IMR-90 (cell line): Measurements from ENCODE around the gene FAM110A. TPM values are rescaled to one million over a fixed set of nuclear protein-coding genes. Genes with fewer than 3 reads are reported as not detected.

Source experiments
- ATAC-seq: fragments of 200-7000 bp; cut with Tn5 transposase; 2 replicates; pipeline ENCODE4 v1.9.1; 2020; ENCODE audit warnings: low read depth, mild to moderate bottlenecking, moderate library complexity
- BruUV-seq: library from RNA; stranded (reverse); fragments of 400-500 nt; replicated peaks from 2 replicates; lab custom pipeline; 2021; lab: Mats Ljungman, UMichigan
- CTCF ChIA-PET: fragments of 300-600 bp; formaldehyde crosslinking; extraction: SDS; loops from one replicate; lab custom pipeline; 2021; ENCODE audit warnings: antibody characterized with exemption; lab: Yijun Ruan, JAX
- POLR2A ChIA-PET: fragments of 300-600 bp; sonication (Branson Sonifier 250); formaldehyde crosslinking; loops from one replicate; lab custom pipeline; 2022; ENCODE audit warnings: antibody characterized with exemption; ENCODE audit not compliant: unreplicated experiment; lab: Charles Lee
- DNase-seq: peaks from one replicate; pipeline ENCODE4 v3.0.0; 2013
- H2AFZ ChIP-seq: replicated peaks from 2 replicates; pipeline ENCODE3; 2013; ENCODE audit warnings: low read length, mild to moderate bottlenecking; ENCODE audit not compliant: poor library complexity
- H2AK5ac ChIP-seq: 2 replicates; pipeline ENCODE4 v1.6.1; 2013; ENCODE audit warnings: low read depth, low read length, inconsistent platforms
- H2AK9ac ChIP-seq: replicated peaks from 2 replicates; pipeline ENCODE3; 2013; ENCODE audit warnings: mild to moderate bottlenecking, low read depth, low read length, moderate library complexity; ENCODE audit not compliant: poor library complexity
- H2BK120ac ChIP-seq: 2 replicates; pipeline ENCODE4 v1.6.1; 2013; ENCODE audit warnings: low read depth, low read length, inconsistent platforms
- H2BK15ac ChIP-seq: 3 replicates; pipeline ENCODE4 v1.6.1; 2013; ENCODE audit warnings: low read depth, low read length, inconsistent platforms
- H2BK20ac ChIP-seq: 2 replicates; pipeline ENCODE4 v1.6.1; 2013; ENCODE audit warnings: low read depth, mild to moderate bottlenecking, inconsistent platforms, low read length, moderate library complexity
- H2BK5ac ChIP-seq: 2 replicates; pipeline ENCODE4 v1.6.1; 2013; ENCODE audit warnings: mild to moderate bottlenecking, low read depth, low read length, inconsistent platforms; ENCODE audit not compliant: poor library complexity, severe bottlenecking
- H3K14ac ChIP-seq: replicated peaks from 2 replicates; pipeline ENCODE4 v1.6.1; 2013; ENCODE audit warnings: low read depth, low read length, inconsistent platforms
- H3K18ac ChIP-seq: 2 replicates; pipeline ENCODE4 v1.6.1; 2013; ENCODE audit warnings: low read depth, low read length, control low read depth
- H3K23ac ChIP-seq: 2 replicates; pipeline ENCODE4 v1.6.1; 2013; ENCODE audit warnings: low read depth, low read length, inconsistent platforms
- H3K27ac ChIP-seq: 2 replicates; pipeline ENCODE4 v1.5.1; 2013; ENCODE audit warnings: mild to moderate bottlenecking, control low read depth, low read length; ENCODE audit not compliant: insufficient read depth
- H3K27me3 ChIP-seq: 2 replicates; pipeline ENCODE4 v1.6.1; 2013; ENCODE audit warnings: low read length; ENCODE audit not compliant: control insufficient read depth, insufficient read depth
- H3K36me3 ChIP-seq: 2 replicates; pipeline ENCODE4 v1.6.1; 2013; ENCODE audit warnings: low read length, mixed read lengths; ENCODE audit not compliant: control insufficient read depth, insufficient read depth
- H3K4ac ChIP-seq: 2 replicates; pipeline ENCODE4 v1.6.1; 2013; ENCODE audit warnings: low read depth, low read length, inconsistent platforms
- H3K4me1 ChIP-seq: 2 replicates; pipeline ENCODE4 v1.6.1; 2013; ENCODE audit warnings: low read length, mixed read lengths; ENCODE audit not compliant: control insufficient read depth, insufficient read depth
- H3K4me2 ChIP-seq: 2 replicates; pipeline ENCODE4 v1.6.1; 2013; ENCODE audit warnings: low read depth, mild to moderate bottlenecking, control low read depth, low read length, moderate library complexity
- H3K4me3 ChIP-seq: 2 replicates; pipeline ENCODE4 v1.5.1; 2013; ENCODE audit warnings: low read depth, mild to moderate bottlenecking, control low read depth, low read length, moderate library complexity; ENCODE audit not compliant: insufficient read depth
- H3K56ac ChIP-seq: 2 replicates; pipeline ENCODE4 v1.6.1; 2013; ENCODE audit warnings: low read length, inconsistent platforms; ENCODE audit not compliant: insufficient read depth; ENCODE audit errors: extremely low read depth
- H3K79me1 ChIP-seq, 2 experiments: 2 replicates each; pipeline ENCODE4 v1.6.1; 2013; ENCODE audit warnings: low read length in 2 of 2, inconsistent platforms in 1 of 2, low read depth in 1 of 2
- H3K9ac ChIP-seq: 2 replicates; pipeline ENCODE4 v1.6.1; 2013; ENCODE audit warnings: low read depth, low read length, control low read depth
- H3K9me1 ChIP-seq: 2 replicates; pipeline ENCODE4 v1.6.1; 2013; ENCODE audit warnings: low read length, inconsistent platforms; ENCODE audit not compliant: insufficient read depth
- H3K9me3 ChIP-seq: 2 replicates; pipeline ENCODE4 v1.6.1; 2013; ENCODE audit warnings: low read length; ENCODE audit not compliant: control insufficient read depth, insufficient read depth
- H4K20me1 ChIP-seq: 2 replicates; pipeline ENCODE4 v1.6.1; 2013; ENCODE audit warnings: low read length, inconsistent platforms; ENCODE audit not compliant: insufficient read depth
- H4K5ac ChIP-seq: 2 replicates; pipeline ENCODE4 v1.6.1; 2013; ENCODE audit warnings: mild to moderate bottlenecking, low read depth, low read length, control low read depth
- H4K8ac ChIP-seq, 2 experiments: 2 replicates each; pipeline ENCODE4 v1.6.1; 2013; ENCODE audit warnings: low read depth in 2 of 2, low read length in 2 of 2, control low read depth in 1 of 2, inconsistent platforms in 1 of 2
- H4K91ac ChIP-seq: 2 replicates; pipeline ENCODE4 v1.6.1; 2013; ENCODE audit warnings: low read depth, low read length, inconsistent platforms; ENCODE audit not compliant: insufficient read depth
- BHLHE40 ChIP-seq: fragments of 150-350 bp; IDR thresholded peaks from 2 replicates; pipeline ENCODE4 v1.6.1; 2016; ENCODE audit warnings: mild to moderate bottlenecking, low read depth, low read length
- CHD1 ChIP-seq: IDR thresholded peaks from 2 replicates; pipeline ENCODE4 v1.6.1; 2012; ENCODE audit warnings: low read depth, low read length, improper control_type of control experiment
- FOS ChIP-seq: fragments of 150-350 bp; IDR thresholded peaks from 2 replicates; pipeline ENCODE4 v1.6.1; 2016; ENCODE audit warnings: low read depth, low read length
- MAFK ChIP-seq: IDR thresholded peaks from 2 replicates; pipeline ENCODE4 v1.6.1; 2012; ENCODE audit warnings: low read depth, low read length, improper control_type of control experiment
- MAZ ChIP-seq: IDR thresholded peaks from 2 replicates; pipeline ENCODE4 v1.6.1; 2012; ENCODE audit warnings: low read depth, mild to moderate bottlenecking, low read length, improper control_type of control experiment, moderate library complexity, borderline replicate concordance
- NFE2L2 ChIP-seq: fragments of 150-350 bp; IDR thresholded peaks from 2 replicates; pipeline ENCODE4 v1.6.1; 2016; ENCODE audit warnings: low read depth, mild to moderate bottlenecking, low read length
- POLR2A ChIP-seq: IDR thresholded peaks from 2 replicates; pipeline ENCODE4 v1.6.1; 2012; ENCODE audit warnings: mild to moderate bottlenecking, low read depth, low read length
- RAD21 ChIP-seq: IDR thresholded peaks from 2 replicates; pipeline ENCODE4 v1.6.1; 2012; ENCODE audit warnings: low read length, improper control_type of control experiment
- RFX5 ChIP-seq: IDR thresholded peaks from 2 replicates; pipeline ENCODE4 v1.8.0; 2012; ENCODE audit warnings: low read depth, mild to moderate bottlenecking, low read length, moderate library complexity
- WGBS, 2 experiments: methylation state at CpG; one replicate each; pipeline versions ENCODE4 v1.1.5 to v1.1.7; 2013; ENCODE audit warnings: missing lambda C conversion rate in 2 of 2; ENCODE audit not compliant: insufficient read length in 1 of 2; ENCODE audit errors: extremely low coverage in 2 of 2; 5-methylcytosine and 5-hydroxymethylcytosine counted together
- dilution Hi-C: fragments of 300-500 bp; cut with HindIII; formaldehyde crosslinking; loops from one replicate; pipeline ENCODE4 v1.14.3; 2018; ENCODE audit warnings: low sequenced_read_pairs; ENCODE audit not compliant: unreplicated experiment
- in situ Hi-C: fragments of 300-500 bp; cut with MboI; formaldehyde crosslinking; loops from 3 replicates; pipeline ENCODE4 v1.14.3; 2019; ENCODE audit warnings: low sequenced_read_pairs, inconsistent platforms, mixed read lengths
- intact Hi-C: fragments of 100-400 bp; cut with micrococcal nuclease; formaldehyde crosslinking; loops from 2 replicates; pipeline ENCODE4 v1.10.0; 2022
- polyA plus RNA-seq, 3 experiments: library from polyadenylated mRNA; depleted of rRNA; stranded (reverse); fragments of >200 nt; gene quantifications; 2 replicates each; pipeline ENCODE4 v1.2.3, GENCODE V29; 2012; ENCODE audit warnings: low replicate concordance in 1 of 3
- total RNA-seq: library from RNA; depleted of rRNA; stranded (reverse); fragments of >200 nt; gene quantifications from 2 replicates; pipeline ENCODE4 v1.2.3, GENCODE V29; 2012
- TF ChIP-seq, protein P1 (sequence below): conservative IDR thresholded peaks from 2 replicates; pipeline ENCODE4 v1.5.1; 2012; ENCODE audit warnings: mild to moderate bottlenecking, low read depth, low read length, improper control_type of control experiment

Gene FAM110A
- total and polyA plus RNA-seq, 2 of the 4 experiments (the other 2 are of a cell fraction), result 0.36 to 3.6 TPM

GRCh38 chr20:801678-802077 is 31.8 kb upstream of the FAM110A start:
- no peak for ATAC-seq
- WGBS, 2 experiments, result no CpG with 5 or more reads among the region's 3 CpGs

More at GRCh38 chr20:801678-802077, 31.8 kb upstream of the FAM110A start:
- Histone ChIP-seq H3K56ac (no peak overlapping the region), H2AK9ac (no peak overlapping the region), H3K79me1 (no peaks in the 10 kb centered on the region), H2BK20ac (no peak overlapping the region), H3K9ac (no peak overlapping the region), H4K8ac (no peak overlapping the region), H2AK5ac (no peak overlapping the region), H4K91ac (no peak overlapping the region), H4K5ac (no peak overlapping the region), H2BK15ac (no peak overlapping the region), H3K4ac (no peak overlapping the region), H3K9me1 (no peaks in the 10 kb centered on the region), H2AFZ (no peak overlapping the region), H2BK120ac (no peak overlapping the region), H4K20me1 (no peaks in the 10 kb centered on the region), H3K4me3 (no peak overlapping the region), H3K4me1 (no peaks in the 10 kb centered on the region), H3K27ac (no peak overlapping the region), H3K36me3 (no peaks in the 10 kb centered on the region), H3K9me3 (no peaks in the 10 kb centered on the region), H3K27me3 (no peaks in the 10 kb centered on the region), H3K23ac (no peak overlapping the region), H3K14ac (no peak overlapping the region), H2BK5ac (no peak overlapping the region), H3K18ac (no peak overlapping the region), H3K4me2 (no peak overlapping the region)
- TF ChIP-seq, protein P1, sequence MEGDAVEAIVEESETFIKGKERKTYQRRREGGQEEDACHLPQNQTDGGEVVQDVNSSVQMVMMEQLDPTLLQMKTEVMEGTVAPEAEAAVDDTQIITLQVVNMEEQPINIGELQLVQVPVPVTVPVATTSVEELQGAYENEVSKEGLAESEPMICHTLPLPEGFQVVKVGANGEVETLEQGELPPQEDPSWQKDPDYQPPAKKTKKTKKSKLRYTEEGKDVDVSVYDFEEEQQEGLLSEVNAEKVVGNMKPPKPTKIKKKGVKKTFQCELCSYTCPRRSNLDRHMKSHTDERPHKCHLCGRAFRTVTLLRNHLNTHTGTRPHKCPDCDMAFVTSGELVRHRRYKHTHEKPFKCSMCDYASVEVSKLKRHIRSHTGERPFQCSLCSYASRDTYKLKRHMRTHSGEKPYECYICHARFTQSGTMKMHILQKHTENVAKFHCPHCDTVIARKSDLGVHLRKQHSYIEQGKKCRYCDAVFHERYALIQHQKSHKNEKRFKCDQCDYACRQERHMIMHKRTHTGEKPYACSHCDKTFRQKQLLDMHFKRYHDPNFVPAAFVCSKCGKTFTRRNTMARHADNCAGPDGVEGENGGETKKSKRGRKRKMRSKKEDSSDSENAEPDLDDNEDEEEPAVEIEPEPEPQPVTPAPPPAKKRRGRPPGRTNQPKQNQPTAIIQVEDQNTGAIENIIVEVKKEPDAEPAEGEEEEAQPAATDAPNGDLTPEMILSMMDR, result no peak
- no peak for TF ChIP-seq RAD21
- TF ChIP-seq POLR2A, result no peak
- TF ChIP-seq BHLHE40, result no peak
- TF ChIP-seq FOS, result no peak
- no peak for TF ChIP-seq MAZ
- TF ChIP-seq MAFK, result no peak
- no peak for TF ChIP-seq CHD1
- TF ChIP-seq RFX5, result no peak
- TF ChIP-seq NFE2L2, result no peak
- dilution Hi-C loops, result no loop called here
- intact Hi-C loops, result no loop called here
- BruUV-seq, result no TSS peak
- DNase-seq, result no peak
- ChIA-PET CTCF (no interaction called here), POLR2A (no interaction called here)
- in situ Hi-C loops, result no loop called here
